Measurements from ENCODE around the gene FLRT2.

- TF ChIP-seq CHD2 (IDR thresholded peaks at IDR 0.05; ENCODE audit: borderline replicate concordance, low read depth, low read length) = no peak
- no peak for TF ChIP-seq POLR2A (IDR thresholded peaks at IDR 0.05; ENCODE audit: low read depth, low read length)
- no peak for TF ChIP-seq CEBPZ (IDR thresholded peaks at IDR 0.05; ENCODE audit: low read depth, low read length)
- no peak for TF ChIP-seq RCOR1 (conservative IDR thresholded peaks at IDR 0.05; ENCODE audit: low read depth, low read length)
- TF ChIP-seq NFYB (IDR thresholded peaks at IDR 0.05; ENCODE audit: insufficient read depth, low read depth, low read length) = no peak
- TF ChIP-seq BCLAF1 (IDR thresholded peaks at IDR 0.05) = no peak
- TF ChIP-seq EZH2 (IDR thresholded peaks at IDR 0.05; ENCODE audit: borderline replicate concordance, control insufficient read depth, low read depth, low read length) = no peak
- no peak for TF ChIP-seq SREBF2 (IDR thresholded peaks at IDR 0.05; ENCODE audit: low read length)
- no peak for TF ChIP-seq SIX5 (IDR thresholded peaks at IDR 0.05; ENCODE audit: low read depth, low read length, severe bottlenecking)
Observed at GRCh38 chr14:85574853-85575616, 45.1 kb downstream of the FLRT2 start.

Measured in GM12878 (cell line).